Ascending aorta (tissue), 2 donors: Measurements from ENCODE around the gene TXLNB. TPM values are rescaled to one million over a fixed set of nuclear protein-coding genes. Genes with fewer than 3 reads are reported as not detected.
"Not testable (repeated sequence)": the region's sequence is repeated elsewhere in the genome, so short reads cannot be mapped to it uniquely, and the experiment has no call there.

Experiments used
- DNase-seq, 2 donors: peaks; one replicate each; pipeline ENCODE4 v3.0.0-alpha.2; 2019; ENCODE audit warnings: low spot score in 2 of 2
- H3K27ac ChIP-seq, 2 donors: fragments of 200-600 bp; sonication (generic); one replicate each; pipeline ENCODE4 v1.5.1; 2016 to 2017; ENCODE audit warnings: mild to moderate bottlenecking in 1 of 2
- H3K27me3 ChIP-seq: fragments of 200-600 bp; sonication (generic); one replicate; pipeline ENCODE4 v1.5.1; 2017
- H3K36me3 ChIP-seq, 2 donors: fragments of 200-600 bp; sonication (generic); one replicate each; pipeline ENCODE4 v1.5.1; 2016
- H3K4me1 ChIP-seq, 2 donors: fragments of 200-600 bp; sonication (generic); one replicate each; pipeline ENCODE4 v1.5.1; 2016 to 2017; ENCODE audit warnings: mild to moderate bottlenecking in 1 of 2
- H3K4me3 ChIP-seq, 2 donors: fragments of 200-600 bp; sonication (generic); one replicate each; pipeline ENCODE4 v1.5.1; 2016 to 2017; ENCODE audit warnings: mild to moderate bottlenecking in 1 of 2
- H3K9me3 ChIP-seq, 2 donors: fragments of 200-600 bp; sonication (generic); one replicate each; pipeline ENCODE4 v1.5.1; 2016
- CTCF ChIP-seq, 3 experiments: fragments of 200-600 bp in 2 of 3; fragments of 450-650 bp in 1 of 3; sonication (generic) in 2 of 3; IDR thresholded peaks; one replicate each; pipeline ENCODE4 v1.5.1; 2016 to 2019; ENCODE audit warnings: antibody characterized with exemption in 3 of 3, mild to moderate bottlenecking in 1 of 3, moderate library complexity in 1 of 3
- intact Hi-C: fragments of 100-400 bp; cut with DNase I; formaldehyde crosslinking; loops from one replicate; pipeline ENCODE4 v1.15.1; 2023
- total RNA-seq: library from RNA; depleted of rRNA; stranded (reverse); fragments of >200 nt; gene quantifications from one replicate; pipeline ENCODE4 v1.1.0, GENCODE V29; 2016

The TXLNB gene
- total RNA-seq, 1 donor from 2014 or later, result not detected

GRCh38 chr6:139288496-139289040 is 3.2 kb downstream of the TXLNB start:
- Histone ChIP-seq H3K4me1 (peaks cover 0 to 24% of the 10 kb centered on the region in 2 donors), H3K27ac (no peak overlapping the region), H3K36me3 (no peaks in the 10 kb centered on the region), H3K9me3 (no peaks in the 10 kb centered on the region), H3K4me3 (no peak overlapping the region), H3K27me3 (no peaks in the 10 kb centered on the region)
- no peak for DNase-seq
- TF ChIP-seq CTCF (IDR thresholded peaks at IDR 0.05), result no peak
- intact Hi-C loops, result no loop called here

DNA sequence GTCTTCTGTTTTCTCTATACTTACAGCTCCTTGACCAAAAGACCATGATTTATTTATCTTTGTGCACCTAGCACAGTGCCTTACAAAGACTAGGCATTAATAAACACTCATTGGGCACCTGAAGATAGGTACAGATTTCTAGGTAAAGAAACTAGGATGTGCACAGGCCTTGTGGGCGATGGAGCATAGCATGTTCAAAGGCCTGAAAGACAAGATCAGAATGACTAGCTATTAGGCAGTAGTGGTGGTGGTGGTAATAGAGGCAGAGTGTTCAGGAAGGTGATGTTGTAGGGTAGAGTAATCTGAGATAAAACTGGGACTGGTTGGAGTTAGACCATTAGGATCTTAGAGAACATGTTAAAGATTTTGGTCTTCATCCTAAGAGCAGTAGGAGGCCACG is 3.9 kb downstream of the TXLNB start:
- Histone ChIP-seq H3K9me3 (no peaks in the 10 kb centered on the region), H3K36me3 (no peaks in the 10 kb centered on the region), H3K4me1 (peaks cover 0 to 24% of the 10 kb centered on the region in 2 donors), H3K27me3 (no peaks in the 10 kb centered on the region), H3K27ac (no peak overlapping the region), H3K4me3 (no peak overlapping the region)
- TF ChIP-seq CTCF (IDR thresholded peaks at IDR 0.05), result no peak
- intact Hi-C loops, result no loop called here
- no peak for DNase-seq

DNA sequence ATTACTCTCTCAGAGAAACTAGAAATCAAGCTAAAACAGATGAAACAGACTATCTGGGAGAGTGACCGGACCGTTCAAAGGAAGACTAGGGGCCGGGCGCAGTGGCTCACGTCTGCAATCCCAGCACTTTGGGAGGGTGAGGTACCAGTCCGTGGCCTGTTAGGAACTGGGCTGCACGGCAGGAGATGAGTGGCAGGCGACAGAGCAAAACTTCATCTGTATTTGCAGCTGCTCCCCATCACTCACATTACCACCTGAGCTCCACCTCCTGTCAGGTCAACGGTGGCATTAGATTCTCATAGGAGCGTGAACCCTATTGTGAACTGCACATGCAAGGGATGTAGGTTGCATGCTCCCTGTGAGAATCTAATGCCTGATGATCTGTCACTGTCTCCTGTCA is 5.4 kb downstream of the TXLNB start:
- H3K36me3 ChIP-seq, H3K27ac ChIP-seq, intact Hi-C loops, H3K4me3 ChIP-seq, DNase-seq, H3K9me3 ChIP-seq, H3K27me3 ChIP-seq: not testable (repeated sequence)
- H3K4me1 ChIP-seq, result peaks cover 0 to 12% of the 10 kb centered on the region in 2 donors

- H3K9me3 ChIP-seq, result no peaks in the 10 kb centered on the region
- H3K4me3 ChIP-seq, result no peak overlapping the region
- H3K27me3 ChIP-seq, result no peaks in the 10 kb centered on the region
- H3K4me1 ChIP-seq, result peaks cover 0 to 7% of the 10 kb centered on the region in 2 donors
- H3K27ac ChIP-seq, result no peak overlapping the region
- H3K36me3 ChIP-seq, result no peaks in the 10 kb centered on the region
- no peak for TF ChIP-seq CTCF (IDR thresholded peaks at IDR 0.05)
- intact Hi-C loops, result no loop called here
- no peak for DNase-seq
These were observed 6.2 kb downstream of the TXLNB start for GRCh38 chr6:139285590-139285989.

GRCh38 chr6:139284789-139285188 is 7.0 kb downstream of the TXLNB start:
- Histone ChIP-seq H3K27me3 (no peaks in the 10 kb centered on the region), H3K9me3 (no peaks in the 10 kb centered on the region), H3K4me1 (peaks cover 0 to 3% of the 10 kb centered on the region in 2 donors), H3K36me3 (no peaks in the 10 kb centered on the region), H3K27ac (no peak overlapping the region), H3K4me3 (no peak overlapping the region)
- intact Hi-C loops, result no loop called here
- no peak for TF ChIP-seq CTCF (IDR thresholded peaks at IDR 0.05)
- no peak for DNase-seq

DNA sequence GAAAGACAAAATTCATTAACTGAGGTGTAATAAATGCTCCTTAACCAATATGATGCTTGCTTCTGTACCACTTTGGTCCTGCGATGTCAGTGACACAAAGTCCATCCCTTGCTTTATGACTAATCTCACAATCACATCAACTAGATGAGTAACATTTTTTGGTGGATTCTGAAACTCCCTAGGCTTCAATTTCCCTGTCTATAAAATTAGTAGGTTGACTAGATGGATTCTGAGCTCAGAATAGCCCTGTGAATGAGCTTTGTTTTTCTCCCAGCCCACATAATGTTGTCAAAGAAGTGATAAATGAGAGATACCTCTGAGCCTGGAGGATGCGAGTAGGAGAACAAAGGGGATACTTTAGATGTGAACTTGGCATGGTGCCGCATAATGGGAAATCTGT is 9.1 kb downstream of the TXLNB start:
- H3K27ac ChIP-seq, result no peak overlapping the region
- no peaks in the 10 kb centered on the region for H3K9me3 ChIP-seq
- TF ChIP-seq CTCF (IDR thresholded peaks at IDR 0.05), result no peak
- intact Hi-C loops, result no loop called here
- no peaks in the 10 kb centered on the region for H3K36me3 ChIP-seq
- no peak for DNase-seq
- H3K4me3 ChIP-seq, result no peak overlapping the region
- H3K27me3 ChIP-seq, result no peaks in the 10 kb centered on the region
- H3K4me1 ChIP-seq, result peaks cover 2 to 5% of the 10 kb centered on the region in 2 donors
